Endothelial cell of umbilical vein (primary cell): Measurements from ENCODE around the gene CYP27A1. TPM values are rescaled to one million over a fixed set of nuclear protein-coding genes. Genes with fewer than 3 reads are reported as not detected.
"Not testable (repeated sequence)": the region's sequence is repeated elsewhere in the genome, so short reads cannot be mapped to it uniquely, and the experiment has no call there.

Source experiments
- BruUV-seq: library from RNA; stranded (reverse); fragments of 400-500 nt; replicated peaks from 2 replicates; lab custom pipeline; 2021; lab: Mats Ljungman, UMichigan
- CTCF ChIA-PET: fragments of 300-600, 350-600 bp; sonication (Branson Sonifier 250); formaldehyde crosslinking; loops from one replicate; lab custom pipeline; 2021; ENCODE audit warnings: antibody characterized with exemption, inconsistent platforms; lab: Charles Lee
- POLR2A ChIA-PET: fragments of 300-600, 350-600 bp; sonication (Branson Sonifier 250); formaldehyde crosslinking; loops from one replicate; lab custom pipeline; 2021; ENCODE audit warnings: antibody characterized with exemption, inconsistent platforms; lab: Charles Lee
- DNase-seq: peaks from one replicate; pipeline ENCODE4 v3.0.0-alpha.2; 2011; ENCODE audit warnings: low read depth, low spot score
- FAIRE-seq: peaks from 2 replicates; lab custom pipeline; 2011; peaks lifted over from hg19 to GRCh38; lab: Jason Lieb, UNC
- H2AFZ ChIP-seq: 2 replicates; pipeline ENCODE4 v1.6.0; 2012; ENCODE audit warnings: low read depth, low read length, control low read depth, inconsistent platforms
- H3K27ac ChIP-seq: 2 replicates; pipeline ENCODE4 v1.5.1; 2011; ENCODE audit warnings: low read depth, mild to moderate bottlenecking, control low read depth, low read length, moderate library complexity; ENCODE audit not compliant: insufficient read depth
- H3K27me3 ChIP-seq, 2 experiments: 2 replicates each; pipeline versions ENCODE4 v1.6.0 to v1.6.1; 2011; ENCODE audit warnings: low read length in 2 of 2, mixed read lengths in 1 of 2; ENCODE audit not compliant: control insufficient read depth in 2 of 2, insufficient read depth in 2 of 2
- H3K36me3 ChIP-seq, 2 experiments: 2 replicates in 1 of 2; 3 replicates in 1 of 2; pipeline ENCODE4 v1.5.1; 2011; ENCODE audit warnings: low read length in 2 of 2, mild to moderate bottlenecking in 1 of 2, moderate library complexity in 1 of 2; ENCODE audit not compliant: control insufficient read depth in 2 of 2, insufficient read depth in 2 of 2; ENCODE audit errors: extremely low read depth in 1 of 2
- H3K4me1 ChIP-seq: 3 replicates; pipeline ENCODE4 v1.5.1; 2011; ENCODE audit warnings: mild to moderate bottlenecking, low read length; ENCODE audit not compliant: control insufficient read depth, insufficient read depth; ENCODE audit errors: extremely low read depth
- H3K4me2 ChIP-seq: 2 replicates; pipeline ENCODE4 v1.6.1; 2011; ENCODE audit warnings: low read length, control low read depth, mixed read lengths; ENCODE audit not compliant: insufficient read depth
- H3K4me3 ChIP-seq, 3 experiments: fragments of 200-600 bp in 1 of 3; sonication (generic), shearing (Covaris generic) in 1 of 3; replicated peaks in 1 of 3; 2 replicates each; pipeline ENCODE4 v1.5.1; 2011 to 2016; ENCODE audit warnings: control low read depth in 3 of 3, low read length in 3 of 3, mild to moderate bottlenecking in 2 of 3, inconsistent platforms in 1 of 3, low read depth in 1 of 3, moderate library complexity in 1 of 3; ENCODE audit not compliant: insufficient read depth in 1 of 3
- H3K79me2 ChIP-seq: 2 replicates; pipeline ENCODE4 v1.6.0; 2012; ENCODE audit warnings: low read length, inconsistent platforms; ENCODE audit not compliant: control insufficient read depth, insufficient read depth
- H3K9ac ChIP-seq: replicated peaks from 2 replicates; pipeline ENCODE3; 2011; ENCODE audit warnings: low read length, control low read depth; ENCODE audit not compliant: insufficient read depth; ENCODE audit errors: extremely low read depth
- H3K9me1 ChIP-seq: replicated peaks from 3 replicates; pipeline ENCODE4 v1.6.0; 2011; ENCODE audit warnings: mild to moderate bottlenecking, low read length; ENCODE audit not compliant: control insufficient read depth, insufficient read depth; ENCODE audit errors: extremely low read depth
- H3K9me3 ChIP-seq: replicated peaks from 2 replicates; pipeline ENCODE4 v1.5.1; 2012; ENCODE audit warnings: low read length, inconsistent platforms; ENCODE audit not compliant: control insufficient read depth, insufficient read depth
- H4K20me1 ChIP-seq: replicated peaks from 2 replicates; pipeline ENCODE3; 2011; ENCODE audit warnings: mild to moderate bottlenecking, low read length; ENCODE audit not compliant: control insufficient read depth, insufficient read depth; ENCODE audit errors: extremely low read depth
- dilution Hi-C: fragments of 300-500 bp; cut with MboI; formaldehyde crosslinking; loops from one replicate; pipeline ENCODE4 v1.15.0; 2019; ENCODE audit warnings: low sequenced_read_pairs; ENCODE audit not compliant: extremely low pct_ligation_motif_present
- intact Hi-C: fragments of 100-400 bp; cut with micrococcal nuclease; formaldehyde crosslinking; loops from one replicate; pipeline ENCODE4 v1.10.0; 2022
- polyA plus RNA-seq, 4 experiments: library from polyadenylated mRNA; depleted of rRNA in 3 of 4; stranded (reverse) in 3 of 4; unstranded in 1 of 4; fragments of >200 nt; gene quantifications; 2 replicates each; pipeline versions ENCODE4 v1.2.1 to v1.2.3, GENCODE V29; 2011 to 2012; ENCODE audit warnings: missing spikeins in 1 of 4
- total RNA-seq: library from RNA; stranded (reverse); gene quantifications from 2 replicates; pipeline ENCODE4 v1.2.3, GENCODE V29; 2021

CYP27A1 gene
- total and polyA plus RNA-seq, 2 donors (not counting 3 experiments of a cell fraction or from before 2014, with no cell fraction given) = 15.1 to 34.9 TPM

- H3K79me2 ChIP-seq, H3K27me3 ChIP-seq, H4K20me1 ChIP-seq, intact Hi-C loops, H3K36me3 ChIP-seq, BruUV-seq, CTCF ChIA-PET, H3K4me1 ChIP-seq, dilution Hi-C loops, H3K4me3 ChIP-seq, H2AFZ ChIP-seq, H3K9ac ChIP-seq, H3K9me3 ChIP-seq, DNase-seq, H3K27ac ChIP-seq, FAIRE-seq, H3K4me2 ChIP-seq, POLR2A ChIA-PET, H3K9me1 ChIP-seq: not testable (repeated sequence)
Measured at GRCh38 chr2:218844334-218844733, 62.4 kb downstream of the CYP27A1 start.

- H3K36me3 ChIP-seq, POLR2A ChIA-PET, DNase-seq, H3K27me3 ChIP-seq, H3K27ac ChIP-seq, FAIRE-seq, H3K79me2 ChIP-seq, H3K4me2 ChIP-seq, H3K4me3 ChIP-seq, H3K9me1 ChIP-seq, H3K9ac ChIP-seq, H3K4me1 ChIP-seq, dilution Hi-C loops, H3K9me3 ChIP-seq, H4K20me1 ChIP-seq, BruUV-seq, H2AFZ ChIP-seq: not testable (repeated sequence)
- CTCF ChIA-PET = interaction anchor here (0.6 to 4.0 kb wide), 79 partner anchors 9 to 575 kb away, joined by 3 to 131 read pairs (median 5); partner anchors contain the start of genes BCS1L, CYP27A1, PLCD4 and PRKAG3
- intact Hi-C loops = loop anchor here (1.0 to 5.0 kb wide), 9 partner anchors 66 to 440 kb away; partner anchors contain the start of genes CNOT9, RNF25, STK36 and USP37
Measured at GRCh38 chr2:218846963-218847362, 65.0 kb downstream of the CYP27A1 start.
